Natural killer cell (primary cell): ENCODE results near the gene OSBPL3. TPM values are rescaled to one million over a fixed set of nuclear protein-coding genes. Genes with fewer than 3 reads are reported as not detected.

Source experiments
- ATAC-seq, 3 donors: fragments of 150-1000 bp in 2 of 3; fragments of 200-7000 bp in 1 of 3; cut with Tn5 transposase; 1 replicate in 1 of 3; 2 replicates in 2 of 3; pipeline ENCODE4 v1.10.0; 2021; ENCODE audit warnings: mild to moderate bottlenecking in 2 of 3, moderate library complexity in 2 of 3
- DNase-seq, 2 donors: peaks; one replicate each; pipeline versions ENCODE4 v3.0.0 to v3.0.0-alpha.2; 2013 to 2021; ENCODE audit warnings: mixed read lengths in 1 of 2
- H3K27ac ChIP-seq: one replicate; pipeline ENCODE4 v1.5.1; 2013; ENCODE audit warnings: mild to moderate bottlenecking, low read length
- H3K27me3 ChIP-seq: one replicate; pipeline ENCODE4 v1.6.1; 2013; ENCODE audit warnings: low read length; ENCODE audit not compliant: control insufficient read depth, insufficient read depth
- H3K36me3 ChIP-seq: one replicate; pipeline ENCODE4 v1.6.1; 2013; ENCODE audit warnings: low read length; ENCODE audit not compliant: control insufficient read depth, insufficient read depth
- H3K4me1 ChIP-seq: one replicate; pipeline ENCODE4 v1.6.1; 2013; ENCODE audit warnings: low read length; ENCODE audit not compliant: control insufficient read depth, insufficient read depth
- H3K4me3 ChIP-seq: one replicate; pipeline ENCODE4 v1.5.1; 2013; ENCODE audit warnings: low read length
- H3K9me3 ChIP-seq: one replicate; pipeline ENCODE4 v1.6.1; 2013; ENCODE audit warnings: low read length; ENCODE audit not compliant: control insufficient read depth, insufficient read depth
- H3K27ac Mint-ChIP-seq, 2 donors: one replicate each; pipeline ENCODE4 v1.8.0; 2022; ENCODE audit warnings: mild to moderate bottlenecking in 2 of 2, mixed read lengths in 2 of 2, moderate library complexity in 1 of 2
- H3K27me3 Mint-ChIP-seq, 2 donors: one replicate each; pipeline ENCODE4 v1.8.0; 2022; ENCODE audit warnings: low read depth in 2 of 2, mixed read lengths in 2 of 2
- H3K36me3 Mint-ChIP-seq: one replicate; pipeline ENCODE4 v1.8.0; 2022; ENCODE audit warnings: mixed read lengths
- H3K4me1 Mint-ChIP-seq, 2 donors: one replicate each; pipeline ENCODE4 v1.8.0; 2022; ENCODE audit warnings: mixed read lengths in 2 of 2
- H3K4me3 Mint-ChIP-seq: one replicate; pipeline ENCODE4 v1.8.0; 2022; ENCODE audit warnings: mild to moderate bottlenecking, moderate library complexity, mixed read lengths
- H3K9me3 Mint-ChIP-seq, 2 donors: one replicate each; pipeline ENCODE4 v1.8.0; 2022; ENCODE audit warnings: mixed read lengths in 2 of 2
- WGBS: methylation state at CpG from one replicate; pipeline ENCODE4 v1.1.7; 2013; ENCODE audit warnings: missing lambda C conversion rate; ENCODE audit not compliant: insufficient coverage; 5-methylcytosine and 5-hydroxymethylcytosine counted together
- intact Hi-C: fragments of 100-400 bp; cut with micrococcal nuclease; formaldehyde crosslinking; loops from one replicate; pipeline ENCODE4 v1.14.2; 2022
- total RNA-seq, 4 donors: library from RNA; stranded (reverse); fragments of 120-200 nt in 1 of 4; gene quantifications; one replicate each; pipeline versions ENCODE4 v1.2.3 to v1.2.4, GENCODE V29; 2013 to 2022
- TF ChIP-seq, protein P1 (sequence below): fragments of 200-600 bp; IDR thresholded peaks from one replicate; pipeline ENCODE4 v1.8.0; 2022; ENCODE audit warnings: antibody characterized with exemption

The OSBPL3 gene
- total RNA-seq, 3 donors from 2014 or later (not counting 1 experiment from before 2014, with no cell fraction given), result 50.7 to 99.1 (median 65.1) TPM

- Mint-ChIP-seq H3K36me3 (no peaks in the 10 kb centered on the region), H3K27me3 (peaks cover 0 to 4% of the 10 kb centered on the region in 2 donors), H3K27ac (no peak overlapping the region), H3K4me1 (no peaks in the 10 kb centered on the region), H3K4me3 (no peak overlapping the region), H3K9me3 (no peaks in the 10 kb centered on the region)
- no peak for ATAC-seq
- Histone ChIP-seq H3K4me1 (no peaks in the 10 kb centered on the region), H3K27ac (no peak overlapping the region), H3K27me3 (no peaks in the 10 kb centered on the region), H3K9me3 (no peaks in the 10 kb centered on the region), H3K4me3 (no peak overlapping the region), H3K36me3 (no peaks in the 10 kb centered on the region)
- WGBS, result 100% methylated on average over 1 of the region's 1 CpG
- TF ChIP-seq, protein P1, sequence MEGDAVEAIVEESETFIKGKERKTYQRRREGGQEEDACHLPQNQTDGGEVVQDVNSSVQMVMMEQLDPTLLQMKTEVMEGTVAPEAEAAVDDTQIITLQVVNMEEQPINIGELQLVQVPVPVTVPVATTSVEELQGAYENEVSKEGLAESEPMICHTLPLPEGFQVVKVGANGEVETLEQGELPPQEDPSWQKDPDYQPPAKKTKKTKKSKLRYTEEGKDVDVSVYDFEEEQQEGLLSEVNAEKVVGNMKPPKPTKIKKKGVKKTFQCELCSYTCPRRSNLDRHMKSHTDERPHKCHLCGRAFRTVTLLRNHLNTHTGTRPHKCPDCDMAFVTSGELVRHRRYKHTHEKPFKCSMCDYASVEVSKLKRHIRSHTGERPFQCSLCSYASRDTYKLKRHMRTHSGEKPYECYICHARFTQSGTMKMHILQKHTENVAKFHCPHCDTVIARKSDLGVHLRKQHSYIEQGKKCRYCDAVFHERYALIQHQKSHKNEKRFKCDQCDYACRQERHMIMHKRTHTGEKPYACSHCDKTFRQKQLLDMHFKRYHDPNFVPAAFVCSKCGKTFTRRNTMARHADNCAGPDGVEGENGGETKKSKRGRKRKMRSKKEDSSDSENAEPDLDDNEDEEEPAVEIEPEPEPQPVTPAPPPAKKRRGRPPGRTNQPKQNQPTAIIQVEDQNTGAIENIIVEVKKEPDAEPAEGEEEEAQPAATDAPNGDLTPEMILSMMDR, result no peak
- DNase-seq, result no peak
- intact Hi-C loops, result no loop called here
Observed at GRCh38 chr7:25007668-25008067, 27.7 kb upstream of the OSBPL3 start.

DNA sequence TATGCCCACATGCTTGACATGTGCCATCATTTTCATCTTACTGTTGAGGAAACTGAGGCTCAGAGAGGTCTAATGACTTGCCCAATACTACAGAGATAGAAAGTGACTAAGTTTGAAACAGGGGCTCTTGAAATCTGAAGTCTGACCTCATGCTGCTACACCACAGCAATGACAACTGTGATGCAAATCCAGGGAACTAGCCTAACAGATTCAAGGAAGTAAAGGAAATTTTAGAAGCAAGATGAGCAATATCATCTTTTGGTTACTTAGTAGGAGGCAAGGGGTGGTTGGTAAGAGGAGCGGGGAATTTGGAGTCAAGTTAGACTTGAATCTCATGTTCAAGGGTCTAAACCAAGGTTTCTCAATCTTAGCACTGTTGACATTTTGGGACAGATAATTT, 26.3 kb upstream of the OSBPL3 start:
- Mint-ChIP-seq H3K9me3 (no peaks in the 10 kb centered on the region), H3K4me1 (no peaks in the 10 kb centered on the region), H3K36me3 (no peaks in the 10 kb centered on the region), H3K4me3 (no peak overlapping the region), H3K27me3 (peaks cover 0 to 6% of the 10 kb centered on the region in 2 donors), H3K27ac (no peak overlapping the region)
- DNase-seq (no peak), ATAC-seq (no peak)
- H3K4me1 ChIP-seq, result no peaks in the 10 kb centered on the region
- intact Hi-C loops, result no loop called here
- H3K27me3 ChIP-seq, result no peaks in the 10 kb centered on the region
- WGBS, result 87% methylated on average over 1 of the region's 1 CpG
- H3K9me3 ChIP-seq, result no peaks in the 10 kb centered on the region
- no peaks in the 10 kb centered on the region for H3K36me3 ChIP-seq
- no peak overlapping the region for H3K27ac ChIP-seq
- TF ChIP-seq, protein P1, result no peak
- no peak overlapping the region for H3K4me3 ChIP-seq

GRCh38 chr7:25005658-25006057, 25.7 kb upstream of the OSBPL3 start:
- Histone ChIP-seq H3K27me3 (no peaks in the 10 kb centered on the region), H3K27ac (no peak overlapping the region), H3K4me1 (no peaks in the 10 kb centered on the region), H3K4me3 (no peak overlapping the region), H3K9me3 (no peaks in the 10 kb centered on the region), H3K36me3 (no peaks in the 10 kb centered on the region)
- 97% methylated on average over 2 of the region's 3 CpGs for WGBS
- TF ChIP-seq, protein P1, result no peak
- H3K4me3 Mint-ChIP-seq, result no peak overlapping the region
- peaks cover 5% of the 10 kb centered on the region for H3K36me3 Mint-ChIP-seq
- peaks cover 0 to 6% of the 10 kb centered on the region in 2 donors for H3K27me3 Mint-ChIP-seq
- peaks cover 2 to 4% of the 10 kb centered on the region in 2 donors for H3K9me3 Mint-ChIP-seq
- intact Hi-C loops, result no loop called here
- H3K27ac Mint-ChIP-seq, result no peak overlapping the region
- ATAC-seq (no peak), DNase-seq (no peak)
- H3K4me1 Mint-ChIP-seq, result no peaks in the 10 kb centered on the region

DNA sequence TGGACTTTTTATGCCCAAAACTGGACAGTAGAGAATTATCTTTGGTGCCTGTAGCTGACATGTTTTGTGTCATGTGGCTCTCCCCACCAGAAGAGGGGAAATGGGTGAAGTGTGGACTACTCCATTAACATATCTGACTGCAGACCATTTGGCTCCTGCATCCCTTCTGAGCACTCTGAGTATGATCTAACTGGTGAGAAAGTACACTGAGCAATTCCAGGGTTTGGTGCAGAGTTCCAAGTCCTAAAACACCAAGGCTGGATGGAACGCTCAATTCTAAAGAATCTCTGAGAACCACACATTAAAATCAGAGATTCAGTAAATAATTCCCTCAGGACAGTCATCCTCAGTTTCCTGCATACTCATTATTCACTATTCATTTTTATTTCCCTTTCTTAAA, 22.8 kb upstream of the OSBPL3 start:
- H3K27ac Mint-ChIP-seq, result no peak overlapping the region
- Histone ChIP-seq H3K27me3 (no peaks in the 10 kb centered on the region), H3K4me1 (no peaks in the 10 kb centered on the region), H3K4me3 (no peak overlapping the region), H3K9me3 (no peaks in the 10 kb centered on the region), H3K36me3 (no peaks in the 10 kb centered on the region), H3K27ac (no peak overlapping the region)
- H3K36me3 Mint-ChIP-seq, result peaks cover 8% of the 10 kb centered on the region
- TF ChIP-seq, protein P1, result no peak
- peaks cover 12 to 15% of the 10 kb centered on the region in 2 donors for H3K27me3 Mint-ChIP-seq
- no peak overlapping the region for H3K4me3 Mint-ChIP-seq
- intact Hi-C loops, result no loop called here
- 100% methylated on average over 1 of the region's 1 CpG for WGBS
- peaks cover 2 to 9% of the 10 kb centered on the region in 2 donors for H3K9me3 Mint-ChIP-seq
- no peak for ATAC-seq
- no peak for DNase-seq
- H3K4me1 Mint-ChIP-seq, result no peaks in the 10 kb centered on the region
